NCI-H187 (cell line): ENCODE measurements around the gene SLC13A3.
"Not testable (repeated sequence)": the region's sequence is repeated elsewhere in the genome, so short reads cannot be mapped to it uniquely, and the experiment has no call there.

ENCODE experiments used
- DNase-seq, 2 experiments: peaks; one replicate each; lab custom pipeline; 2025; lab: John Stamatoyannopoulos, UW

SLC13A3 gene

GRCh38 chr20:46681032-46681854 lies 30.0 kb upstream of the SLC13A3 start:
- DNase-seq = peak in 1 of 2 experiments; percentile 10

- DNase-seq = no peak
These were observed 29.4 kb upstream of the SLC13A3 start for GRCh38 chr20:46680684-46681031.

GRCh38 chr20:46678516-46678915 lies 27.3 kb upstream of the SLC13A3 start:
- DNase-seq = no peak

GRCh38 chr20:46677608-46678007 lies 26.3 kb upstream of the SLC13A3 start:
- DNase-seq = no peak

GRCh38 chr20:46676649-46677316 lies 25.5 kb upstream of the SLC13A3 start:
- not testable (repeated sequence) for DNase-seq

GRCh38 chr20:46674253-46675083 lies 23.2 kb upstream of the SLC13A3 start:
- no peak for DNase-seq

GRCh38 chr20:46673394-46674252 lies 22.4 kb upstream of the SLC13A3 start:
- no peak for DNase-seq

GRCh38 chr20:46672543-46673148 lies 21.4 kb upstream of the SLC13A3 start:
- no peak for DNase-seq

- no peak for DNase-seq
These were observed 20.7 kb upstream of the SLC13A3 start for GRCh38 chr20:46671866-46672542.

- DNase-seq = no peak
These were observed 19.6 kb upstream of the SLC13A3 start for GRCh38 chr20:46670585-46671584.

- DNase-seq = no peak
These were observed 18.9 kb upstream of the SLC13A3 start for GRCh38 chr20:46670228-46670584.

GRCh38 chr20:46666818-46667515 lies 15.7 kb upstream of the SLC13A3 start:
- no peak for DNase-seq

- no peak for DNase-seq
These were observed 15.0 kb upstream of the SLC13A3 start for GRCh38 chr20:46666306-46666705.

GRCh38 chr20:46665602-46666001 lies 14.3 kb upstream of the SLC13A3 start:
- DNase-seq = no peak

GRCh38 chr20:46663531-46663930 lies 12.3 kb upstream of the SLC13A3 start:
- no peak for DNase-seq

GRCh38 chr20:46661659-46662058 lies 10.4 kb upstream of the SLC13A3 start:
- DNase-seq = no peak

- no peak for DNase-seq
These were observed 9.2 kb upstream of the SLC13A3 start for GRCh38 chr20:46660487-46660886.

- DNase-seq = no peak
These were observed 6.4 kb upstream of the SLC13A3 start for GRCh38 chr20:46657618-46658017.

- no peak for DNase-seq
These were observed 5.9 kb upstream of the SLC13A3 start for GRCh38 chr20:46657137-46657536.
